GDM1 (cell line): ENCODE measurements around the gene CHL1.

ENCODE experiments used
- DNase-seq: peaks from one replicate; lab custom pipeline; 2025; lab: John Stamatoyannopoulos, UW

CHL1 gene

DNA sequence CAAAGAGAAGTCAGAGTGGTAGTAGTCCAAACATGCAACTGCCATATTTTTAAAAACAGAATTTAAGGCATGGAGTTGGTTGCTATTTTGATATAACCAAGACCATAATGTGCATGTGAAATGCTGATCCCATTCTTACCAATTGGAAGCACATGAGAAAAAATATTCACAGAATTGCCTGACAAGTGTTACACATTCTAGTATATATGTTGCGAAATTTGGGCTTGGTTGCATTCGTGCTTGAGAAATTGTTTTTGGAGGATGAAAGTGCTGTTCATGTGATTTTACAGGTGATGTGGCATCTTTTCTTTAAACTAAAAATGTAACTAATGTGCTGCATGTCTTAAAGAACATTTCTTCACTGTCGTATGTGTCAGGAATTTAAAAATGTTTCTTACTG, 199.7 kb downstream of the CHL1 start:
- no peak for DNase-seq

DNA sequence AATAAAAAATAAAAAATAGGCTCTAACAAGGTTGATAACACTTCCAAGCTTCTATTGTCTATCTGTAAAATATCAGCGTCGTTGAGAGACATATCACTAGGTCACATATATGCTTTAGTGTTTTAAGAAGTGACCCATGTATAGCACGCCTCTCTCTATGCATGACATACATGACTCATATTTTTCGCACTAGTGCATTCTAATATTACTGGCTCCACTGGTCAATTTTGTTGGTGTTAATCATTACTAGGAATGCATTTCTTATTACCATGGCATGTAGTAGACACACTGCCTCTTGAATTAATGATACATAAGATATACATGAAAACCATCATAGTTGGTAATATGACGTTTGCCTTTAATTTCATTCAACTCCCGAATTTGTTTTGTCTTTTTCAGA, 203.1 kb downstream of the CHL1 start:
- no peak for DNase-seq

DNA sequence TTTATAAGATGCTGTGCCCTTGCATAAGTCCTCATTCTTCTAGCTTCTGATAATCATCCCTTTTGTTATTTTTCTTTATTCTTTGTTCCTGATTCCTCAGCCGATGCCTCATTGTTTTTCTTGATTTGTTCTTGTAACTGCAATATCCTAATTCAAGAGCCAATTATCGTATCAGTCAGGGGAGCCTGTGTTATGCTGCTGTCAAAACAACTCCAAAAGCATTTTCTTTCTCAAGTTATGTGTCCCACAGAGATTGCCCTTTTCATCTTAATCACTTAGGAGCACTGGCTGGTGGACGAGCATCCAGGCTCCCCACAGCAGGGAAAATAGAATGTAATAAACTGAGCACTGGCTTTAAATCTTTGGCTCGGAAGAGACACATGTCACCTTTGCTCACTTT, 207.3 kb downstream of the CHL1 start:
- no peak for DNase-seq

DNA sequence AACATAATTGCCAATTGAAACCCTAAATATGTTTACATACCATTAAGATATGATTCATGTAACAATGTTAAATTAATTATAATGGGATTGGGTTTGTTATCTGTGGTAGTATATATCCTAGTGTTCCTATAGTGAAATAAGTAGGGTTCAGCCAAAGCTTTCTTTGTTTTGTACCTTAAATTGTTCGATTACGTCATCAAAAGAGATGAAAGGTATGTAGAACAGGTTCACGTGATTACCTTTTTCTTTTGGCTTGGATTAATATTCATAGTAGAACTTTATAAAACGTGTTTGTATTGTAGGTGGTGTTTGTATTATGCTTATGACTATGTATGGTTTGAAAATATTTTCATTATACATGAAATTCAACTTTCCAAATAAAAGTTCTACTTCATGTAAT, 212.4 kb downstream of the CHL1 start:
- no peak for DNase-seq

DNA sequence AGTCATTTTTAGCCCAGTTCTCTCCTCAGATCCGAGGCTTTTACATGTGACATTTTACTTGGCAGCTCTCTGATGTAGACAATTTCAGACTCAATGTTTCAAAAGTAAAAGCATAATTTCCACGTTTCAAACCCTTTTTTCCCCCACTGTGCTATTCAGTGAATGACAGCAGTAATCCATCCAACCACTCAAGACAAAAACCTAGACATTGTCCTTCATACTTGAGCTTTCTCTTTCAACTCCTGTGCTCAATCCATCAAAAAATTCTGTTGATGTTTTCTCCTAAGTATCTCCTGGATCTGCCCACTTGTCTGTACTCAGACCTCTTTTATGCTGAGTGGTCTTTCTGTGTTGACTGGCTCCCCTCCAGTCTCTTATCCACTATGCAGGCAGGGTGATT, 214.7 kb downstream of the CHL1 start:
- no peak for DNase-seq

DNA sequence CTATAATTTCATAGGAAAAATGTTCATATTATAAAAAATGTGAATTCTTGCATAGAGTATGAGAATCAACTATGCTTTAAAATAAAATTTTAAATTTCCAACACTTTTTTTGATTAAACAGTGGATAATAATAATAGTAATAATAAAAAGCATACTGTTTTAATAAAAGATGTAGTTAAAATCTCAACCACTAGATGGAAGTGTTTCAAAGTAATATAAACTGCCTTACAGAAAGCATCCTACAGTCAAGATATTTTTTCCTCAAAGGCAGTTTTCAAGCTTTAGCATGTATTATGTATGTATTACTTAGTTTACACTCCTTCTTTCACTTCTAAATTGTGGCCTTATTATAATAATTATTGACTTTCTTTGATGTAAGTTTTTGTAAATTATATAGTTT, 217.5 kb downstream of the CHL1 start:
- no peak for DNase-seq

DNA sequence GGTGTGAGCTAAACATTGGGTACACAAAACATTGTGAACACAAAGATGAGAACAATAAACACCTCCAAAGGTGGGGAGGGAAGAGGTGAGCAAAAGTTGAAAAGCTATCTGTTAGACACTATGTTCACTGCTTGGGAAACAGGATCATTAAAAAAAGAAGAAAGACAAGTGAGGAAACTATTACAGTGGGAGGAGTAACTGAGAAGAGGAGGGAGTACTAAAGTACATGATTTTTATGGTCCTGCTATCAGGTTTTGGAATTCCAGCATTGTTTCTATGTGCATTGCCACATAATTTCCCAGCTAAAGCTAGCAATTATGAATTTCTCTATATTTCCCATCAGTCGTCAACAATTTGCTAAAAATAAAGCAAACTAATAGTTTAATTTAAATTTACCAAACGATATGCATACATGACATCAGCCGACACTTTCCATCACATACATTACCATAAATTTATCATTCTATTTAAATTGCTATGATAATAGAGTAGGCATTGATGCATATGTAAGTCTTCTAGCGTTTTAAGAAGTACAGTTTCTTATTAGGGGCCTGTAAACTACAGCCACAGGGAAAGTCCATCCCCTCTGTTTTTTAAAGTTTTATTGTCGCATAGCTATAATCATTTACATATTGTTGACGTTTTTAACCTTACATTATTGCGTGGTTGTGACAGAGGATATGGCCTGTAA, 221.8 kb downstream of the CHL1 start:
- no peak for DNase-seq

DNA sequence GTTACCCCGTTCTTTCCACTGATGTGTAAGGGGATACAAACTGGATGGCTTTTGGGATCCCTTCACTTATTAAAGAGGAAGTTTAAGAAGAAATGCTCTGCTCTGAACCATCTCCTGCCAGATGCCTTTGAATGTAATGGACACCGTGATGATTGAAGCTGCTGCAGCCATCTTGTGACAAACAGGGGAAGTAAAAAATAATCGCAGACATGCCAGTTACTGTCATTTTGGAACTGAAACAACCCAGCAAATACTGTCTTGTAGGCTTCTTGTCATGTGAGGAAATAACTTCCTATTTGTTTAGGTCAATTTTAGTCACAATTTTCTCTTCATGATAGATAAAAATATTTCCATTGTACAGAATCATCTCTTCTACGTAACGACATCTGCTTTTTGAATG, 224.0 kb downstream of the CHL1 start:
- DNase-seq = no peak

DNA sequence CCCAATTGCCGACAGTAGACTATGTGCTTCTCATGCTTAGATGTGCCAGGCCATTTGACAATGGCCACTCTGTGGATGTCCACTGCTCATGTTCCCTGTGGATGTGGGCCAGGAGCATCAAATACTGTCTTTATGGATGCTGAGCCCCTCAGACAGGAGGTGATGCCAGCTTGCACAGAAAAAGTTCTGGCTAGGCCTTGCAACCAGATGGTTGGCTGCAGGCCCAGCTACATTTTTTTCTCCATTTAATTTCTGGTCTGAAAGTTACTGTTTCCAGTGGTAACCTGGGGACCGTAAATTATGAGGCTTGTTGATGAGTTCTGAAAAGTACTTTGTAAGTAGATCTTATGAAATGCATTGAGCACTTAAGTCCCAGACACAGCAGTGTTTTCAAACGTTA, 228.5 kb downstream of the CHL1 start:
- no peak for DNase-seq

DNA sequence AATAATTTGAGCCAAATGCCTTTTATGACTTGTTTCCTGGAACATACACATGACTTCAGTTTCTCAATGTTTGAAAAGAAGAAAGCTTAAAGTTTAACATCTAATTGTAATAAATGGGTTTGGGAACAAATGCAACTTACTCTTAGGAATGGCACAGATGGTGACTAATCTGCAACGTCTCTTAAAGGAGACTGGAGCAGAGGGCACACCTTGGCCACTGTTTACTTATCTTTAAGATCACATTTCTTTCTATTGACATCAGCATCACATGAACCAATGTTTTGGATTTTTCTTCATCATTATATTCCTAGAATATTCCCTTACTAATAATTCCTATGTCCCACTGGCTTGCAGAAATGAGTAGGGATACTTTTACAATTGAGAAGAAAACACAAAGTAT, 229.5 kb downstream of the CHL1 start:
- DNase-seq = no peak

DNA sequence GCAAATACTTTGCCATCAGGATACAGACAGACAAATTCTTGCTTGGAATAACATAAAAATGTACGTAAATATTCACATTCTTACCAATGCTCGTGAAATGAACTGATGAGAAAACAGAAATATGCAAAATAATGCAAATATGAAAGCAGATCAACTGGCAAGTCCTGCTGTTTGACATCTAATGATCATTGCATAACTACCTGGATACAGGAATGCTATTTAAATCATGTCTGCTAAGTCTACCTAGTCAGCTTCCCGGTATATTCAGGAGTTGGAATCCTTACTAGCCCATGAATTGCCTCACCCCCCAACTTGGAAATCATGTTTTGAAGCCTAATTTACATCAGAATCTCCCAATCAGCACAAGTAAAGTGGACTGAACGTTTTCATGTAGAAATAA, 230.6 kb downstream of the CHL1 start:
- DNase-seq = no peak

DNA sequence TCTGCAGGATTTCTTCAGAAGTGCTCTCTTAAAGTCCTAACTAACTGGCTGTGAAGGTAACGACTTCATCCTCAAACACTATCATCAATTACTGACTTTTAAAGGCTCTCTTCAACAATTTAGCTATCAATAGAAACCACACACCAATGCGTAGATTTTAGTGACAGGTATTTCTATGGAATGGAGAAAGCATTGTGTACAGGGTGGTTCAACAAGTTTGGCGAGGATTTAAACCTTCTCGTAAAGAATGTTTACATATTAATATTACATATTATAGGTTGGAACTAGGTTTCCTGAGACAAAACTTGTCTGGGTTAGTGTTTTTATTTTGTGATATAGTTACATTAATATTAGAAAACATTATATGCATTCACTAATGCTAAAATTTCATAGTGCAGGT, 233.6 kb downstream of the CHL1 start:
- DNase-seq = no peak

DNA sequence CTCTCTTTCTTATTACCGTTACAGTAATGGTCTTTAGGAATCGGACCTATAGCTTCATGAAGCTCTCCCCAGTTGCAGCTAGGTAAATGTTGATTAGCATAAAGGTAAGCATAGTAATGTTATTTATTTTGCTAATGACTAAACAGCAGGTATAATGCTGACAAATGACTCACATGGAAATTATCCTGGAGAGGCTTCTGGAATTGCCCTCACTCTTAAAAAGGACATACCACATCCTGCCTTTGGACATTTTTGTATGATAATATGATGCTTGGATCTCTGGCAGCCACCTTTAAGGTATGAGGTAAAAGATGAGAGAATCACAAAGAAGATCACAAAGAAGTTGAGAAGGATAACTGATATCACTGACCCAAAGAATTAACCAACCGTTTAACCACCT, 238.6 kb downstream of the CHL1 start:
- no peak for DNase-seq

DNA sequence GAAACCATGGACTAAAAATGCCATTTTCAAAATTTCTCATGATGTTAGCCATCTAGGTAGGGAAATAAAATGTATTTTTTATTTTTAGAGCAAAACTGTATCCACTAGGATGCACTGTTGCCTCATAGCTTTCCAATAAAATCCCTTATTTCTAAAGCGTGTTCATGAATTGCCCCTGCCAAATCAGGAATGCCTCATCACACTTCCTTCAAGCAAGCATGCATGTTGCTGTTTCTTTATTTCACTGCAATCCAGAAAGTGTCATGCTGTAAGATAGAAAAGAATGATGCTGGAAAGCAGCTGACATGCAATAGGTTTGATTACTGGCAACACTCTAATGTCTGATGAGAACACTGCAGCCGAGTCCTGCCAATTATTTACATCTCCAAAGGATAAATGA, 239.5 kb downstream of the CHL1 start:
- no peak for DNase-seq

DNA sequence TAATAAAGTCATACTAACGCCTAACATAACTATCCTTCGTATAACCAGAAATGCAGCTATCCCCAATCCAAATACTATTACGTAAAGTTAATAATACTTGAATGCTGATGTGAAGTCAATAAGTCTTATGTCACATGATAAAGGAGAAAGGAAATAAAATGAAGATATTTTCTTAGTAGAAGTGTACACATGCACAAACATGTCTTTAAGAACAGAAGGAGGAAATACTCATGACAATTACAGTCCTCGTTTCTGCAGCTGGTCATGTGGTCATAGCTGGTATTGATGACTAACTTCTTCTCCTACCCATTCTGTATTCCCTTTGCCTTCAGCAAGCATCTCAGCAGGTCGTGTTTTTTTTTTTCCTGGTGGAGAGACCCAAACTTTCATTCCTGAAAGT, 244.3 kb downstream of the CHL1 start:
- no peak for DNase-seq

DNA sequence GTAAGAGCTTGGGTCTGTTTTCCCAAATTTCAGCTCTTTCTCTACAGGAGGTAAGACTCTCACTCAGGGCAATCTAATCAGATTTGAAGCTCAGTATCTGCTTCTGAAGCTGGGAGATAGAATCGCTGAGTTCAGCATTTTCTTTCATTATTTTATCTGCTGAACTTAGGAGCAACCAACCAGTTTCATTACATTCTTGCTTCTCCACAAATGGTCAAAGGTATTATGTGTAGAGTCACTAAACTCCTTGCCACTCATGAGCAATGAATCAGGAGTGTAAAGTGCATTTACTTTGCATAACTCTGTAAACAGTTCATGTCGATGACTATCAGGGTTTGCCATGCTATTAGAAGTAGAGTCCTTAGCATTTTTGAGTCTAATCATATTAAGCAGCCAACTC, 249.4 kb downstream of the CHL1 start:
- DNase-seq = no peak

DNA sequence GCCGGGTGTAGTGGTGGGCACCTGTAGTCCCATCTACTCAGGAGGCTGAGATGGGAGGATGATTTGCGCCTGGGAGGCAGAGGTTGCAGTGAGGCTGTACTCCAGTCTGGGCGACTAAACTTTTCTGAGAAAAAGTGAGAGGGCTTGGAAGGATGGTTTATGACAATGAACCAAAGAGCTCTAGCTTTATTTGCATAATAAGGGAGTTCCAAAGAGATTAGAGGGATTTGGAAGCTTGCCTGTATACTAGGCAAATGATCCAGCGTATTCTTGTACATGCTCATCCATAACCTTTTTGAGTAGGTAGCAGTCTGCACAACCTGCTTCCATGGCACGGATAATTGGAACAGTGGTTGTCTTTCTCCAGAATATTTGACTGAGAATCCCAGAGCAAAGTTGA, 251.1 kb downstream of the CHL1 start:
- DNase-seq = no peak

DNA sequence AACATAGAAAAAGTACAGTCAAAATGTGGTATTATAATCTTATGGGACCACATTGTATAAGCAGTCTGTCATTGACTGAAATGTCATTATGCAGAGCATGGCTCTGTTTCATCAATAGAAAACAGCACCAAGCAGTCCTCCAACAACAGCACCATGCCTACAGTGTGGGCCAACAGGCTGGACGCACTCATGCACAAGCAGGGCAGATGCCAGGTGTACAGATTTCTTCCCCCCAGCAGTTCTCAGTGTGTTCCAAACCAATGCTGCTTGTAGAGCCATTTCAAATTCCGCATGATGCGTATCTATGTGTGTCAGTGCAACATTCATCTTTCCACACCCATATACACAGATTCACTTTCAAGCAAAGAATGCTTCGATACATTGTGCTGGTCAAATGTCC, 253.1 kb downstream of the CHL1 start:
- DNase-seq = no peak

DNA sequence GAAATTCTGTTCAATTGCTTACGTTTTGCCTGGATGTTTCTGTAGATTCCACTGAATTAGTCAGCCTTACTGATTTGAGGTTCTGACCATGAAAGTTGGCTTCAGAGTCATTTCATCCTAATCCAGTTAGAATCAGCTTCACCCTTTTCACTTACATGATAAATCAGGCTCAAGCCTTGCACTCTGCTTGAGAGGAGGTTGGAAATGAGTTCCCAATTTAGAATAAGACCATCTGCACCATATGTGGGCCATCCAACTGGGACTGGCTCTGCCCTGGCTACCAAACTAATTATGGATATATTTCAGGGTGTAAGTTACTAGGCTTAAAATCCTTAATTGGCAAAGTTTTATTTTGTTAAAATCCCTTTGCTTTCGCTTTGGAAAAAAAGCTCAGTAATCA, 255.7 kb downstream of the CHL1 start:
- DNase-seq = no peak

DNA sequence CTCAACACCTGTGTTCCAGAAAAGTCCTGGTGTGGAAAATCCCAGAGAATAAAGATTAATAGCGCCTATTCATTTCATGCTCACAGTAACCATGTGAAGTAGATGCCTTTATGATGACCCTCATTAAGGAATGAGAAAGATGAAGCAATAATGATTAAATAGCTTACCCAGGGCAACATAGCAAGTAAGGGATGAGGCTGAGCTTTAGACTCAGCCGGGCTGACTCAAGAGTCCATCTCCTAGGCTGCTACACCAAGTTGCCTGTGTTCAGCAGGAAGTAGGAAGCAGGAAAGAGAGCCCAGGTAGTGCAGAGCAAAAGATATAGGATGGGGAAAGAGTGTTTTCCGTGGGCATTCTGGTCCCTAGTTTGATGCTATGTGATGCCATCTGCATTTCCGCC, 256.5 kb downstream of the CHL1 start:
- no peak for DNase-seq

DNA sequence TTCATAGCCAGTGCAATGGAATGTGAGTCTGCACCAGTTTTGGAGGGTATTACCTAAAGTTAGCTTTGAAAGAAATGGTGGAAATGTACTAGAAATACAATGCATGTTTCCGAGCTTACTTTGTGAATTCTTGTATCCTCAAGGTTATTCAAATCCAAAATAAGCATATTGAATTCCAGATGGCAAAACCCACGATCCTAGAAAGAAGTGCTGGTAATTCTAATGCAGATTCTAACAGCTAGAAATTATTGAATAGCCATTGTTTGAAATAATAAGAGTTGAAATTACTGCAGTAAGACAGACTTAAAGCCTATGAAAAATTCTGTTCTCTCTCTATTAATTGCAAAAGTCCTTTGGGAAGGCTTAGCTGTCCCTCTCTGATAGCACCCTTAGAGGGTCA, 258.4 kb downstream of the CHL1 start:
- DNase-seq = no peak

DNA sequence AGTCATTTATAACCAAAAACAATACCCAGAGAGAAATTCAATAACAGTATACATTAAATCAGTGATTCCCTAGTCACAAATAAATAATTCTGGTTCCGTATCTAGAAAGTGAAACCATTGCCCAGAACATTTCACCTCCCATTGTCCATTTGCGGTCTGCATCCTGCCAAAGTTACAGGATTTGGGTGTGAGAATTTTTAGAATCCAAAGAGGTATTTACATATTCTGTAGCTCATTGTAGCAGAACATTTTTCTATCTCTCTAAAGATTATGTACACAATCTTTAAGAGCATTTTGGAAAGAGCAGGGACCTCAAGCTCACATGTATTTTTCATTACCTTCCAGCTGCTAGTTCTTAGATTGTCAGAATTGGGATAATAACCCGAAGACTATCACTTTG, 261.6 kb downstream of the CHL1 start:
- DNase-seq = no peak

DNA sequence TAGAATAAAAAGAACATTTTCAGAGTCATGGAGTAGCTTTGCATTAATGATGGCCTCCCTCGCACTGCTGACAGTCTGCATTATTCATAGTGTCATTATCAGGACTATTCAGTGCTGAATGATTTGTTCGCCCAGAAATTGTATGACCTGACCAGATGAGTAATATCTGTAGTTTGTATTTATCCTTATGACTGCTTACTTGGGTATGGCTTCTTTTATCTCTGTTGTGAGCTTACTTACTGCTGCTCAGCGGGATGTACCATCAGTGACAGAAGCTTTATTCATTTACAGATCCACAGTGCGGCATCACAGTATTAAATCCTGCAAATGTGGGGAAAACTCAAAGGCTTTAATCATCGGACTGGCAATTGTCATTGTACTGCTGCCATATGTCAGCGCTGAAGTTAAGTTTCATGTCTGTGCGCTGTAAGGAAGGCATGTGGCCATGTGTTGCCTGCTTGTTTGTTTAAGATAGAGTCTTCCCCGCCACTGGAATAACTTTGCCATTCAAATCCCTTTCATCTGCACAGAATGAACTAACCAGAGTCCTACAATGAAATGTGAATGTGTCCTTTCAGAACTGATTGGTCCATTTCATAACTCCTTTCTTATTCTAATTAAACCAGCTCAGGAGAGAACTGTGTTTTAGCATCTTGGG, 262.2 kb downstream of the CHL1 start:
- no peak for DNase-seq
